DOHH2 (cell line): Measurements from ENCODE around the gene TPBGL.

Source experiments
- H3F3A ChIP-seq: fragments of 200-600 bp; sonication (generic), shearing (Covaris generic); 2 replicates; pipeline ENCODE4 v1.6.0; 2016; ENCODE audit warnings: antibody characterized with exemption, mild to moderate bottlenecking; ENCODE audit not compliant: control insufficient read depth, insufficient read depth
- H3K27ac ChIP-seq: fragments of 200-600 bp; sonication (generic); 2 replicates; pipeline ENCODE4 v1.5.1; 2014; ENCODE audit warnings: low read depth, mild to moderate bottlenecking, low read length, moderate library complexity
- H3K27me3 ChIP-seq: fragments of 200-600 bp; sonication (generic); 2 replicates; pipeline ENCODE4 v1.6.1; 2014; ENCODE audit warnings: mild to moderate bottlenecking, low read length, mixed read lengths; ENCODE audit not compliant: control insufficient read depth
- H3K36me3 ChIP-seq: fragments of 200-600 bp; sonication (generic); 2 replicates; pipeline ENCODE4 v1.6.1; 2014; ENCODE audit warnings: mild to moderate bottlenecking, low read length, moderate library complexity, mixed read lengths; ENCODE audit not compliant: control insufficient read depth
- H3K4me1 ChIP-seq: fragments of 200-600 bp; sonication (generic); 2 replicates; pipeline ENCODE4 v1.6.1; 2014; ENCODE audit warnings: mild to moderate bottlenecking, low read length, mixed read lengths; ENCODE audit not compliant: control insufficient read depth
- H3K4me2 ChIP-seq: fragments of 200-600 bp; sonication (generic); 2 replicates; pipeline ENCODE4 v1.6.0; 2014; ENCODE audit warnings: mild to moderate bottlenecking, low read length, moderate library complexity
- H3K4me3 ChIP-seq: fragments of 200-600 bp; sonication (generic); 2 replicates; pipeline ENCODE4 v1.5.1; 2014; ENCODE audit warnings: mild to moderate bottlenecking, low read length, mixed read lengths
- H3K79me2 ChIP-seq: fragments of 200-600 bp; sonication (generic); 2 replicates; pipeline ENCODE4 v1.6.1; 2014; ENCODE audit warnings: mild to moderate bottlenecking, low read length, mixed read lengths; ENCODE audit not compliant: control insufficient read depth
- H3K9me2 ChIP-seq: fragments of 200-600 bp; sonication (generic); replicated peaks from 2 replicates; pipeline ENCODE4 v1.6.1; 2014; ENCODE audit warnings: mild to moderate bottlenecking, low read length, mixed read lengths; ENCODE audit not compliant: control insufficient read depth
- H3K9me3 ChIP-seq: fragments of 200-600 bp; sonication (generic); 2 replicates; pipeline ENCODE4 v1.6.1; 2014; ENCODE audit warnings: antibody characterized with exemption, low read length, mixed read lengths; ENCODE audit not compliant: control insufficient read depth, insufficient read depth
- H4K20me1 ChIP-seq: fragments of 200-600 bp; sonication (generic); 2 replicates; pipeline ENCODE4 v1.6.0; 2014; ENCODE audit warnings: low read depth, mild to moderate bottlenecking, antibody characterized with exemption, low read length, moderate library complexity; ENCODE audit not compliant: control insufficient read depth, insufficient read depth
- CTCF ChIP-seq: fragments of 200-600 bp; sonication (generic); IDR thresholded peaks from one replicate; pipeline ENCODE4 v1.5.1; 2014; ENCODE audit warnings: antibody characterized with exemption, mild to moderate bottlenecking, low read depth, low read length; ENCODE audit not compliant: poor library complexity, severe bottlenecking
- EZH2phosphoT487 ChIP-seq: fragments of 200-600 bp; sonication (generic); IDR thresholded peaks from 2 replicates; pipeline ENCODE4 v1.6.1; 2017; ENCODE audit warnings: borderline replicate concordance, mild to moderate bottlenecking, antibody characterized with exemption, low read length, moderate library complexity, mixed read lengths

The TPBGL gene

GRCh38 chr11:75204685-75205563, 35.6 kb upstream of the TPBGL start:
- Histone ChIP-seq H3K79me2 (no peaks in the 10 kb centered on the region), H3K27ac (no peak overlapping the region), H3K4me3 (no peak overlapping the region), H3K9me2 (no peaks in the 10 kb centered on the region), H3K4me2 (no peak overlapping the region), H3K4me1 (no peaks in the 10 kb centered on the region), H3K27me3 (peaks cover 10% of the 10 kb centered on the region; the same call in 1 of the 2 replicates), H4K20me1 (no peaks in the 10 kb centered on the region), H3K36me3 (no peaks in the 10 kb centered on the region), H3F3A (no peaks in the 10 kb centered on the region), H3K9me3 (no peaks in the 10 kb centered on the region)
- peak; percentile 93 for TF ChIP-seq CTCF
- no peak for TF ChIP-seq EZH2phosphoT487

GRCh38 chr11:75205564-75206020, 35.0 kb upstream of the TPBGL start:
- no peaks in the 10 kb centered on the region for H4K20me1 ChIP-seq
- no peaks in the 10 kb centered on the region for H3K79me2 ChIP-seq
- H3K4me1 ChIP-seq, result no peaks in the 10 kb centered on the region
- H3K9me2 ChIP-seq, result no peaks in the 10 kb centered on the region
- H3K4me2 ChIP-seq, result no peak overlapping the region
- H3K27ac ChIP-seq, result no peak overlapping the region
- no peaks in the 10 kb centered on the region for H3K9me3 ChIP-seq
- no peaks in the 10 kb centered on the region for H3K36me3 ChIP-seq
- H3F3A ChIP-seq, result no peaks in the 10 kb centered on the region
- TF ChIP-seq EZH2phosphoT487 (no peak), CTCF (no peak)
- H3K27me3 ChIP-seq, result peaks cover 10% of the 10 kb centered on the region; the same call in 1 of the 2 replicates
- H3K4me3 ChIP-seq, result no peak overlapping the region

GRCh38 chr11:75208446-75208845, 32.1 kb upstream of the TPBGL start:
- H3K4me2 ChIP-seq, result no peak overlapping the region
- no peaks in the 10 kb centered on the region for H3K36me3 ChIP-seq
- H3F3A ChIP-seq, result no peaks in the 10 kb centered on the region
- H3K9me3 ChIP-seq, result no peaks in the 10 kb centered on the region
- H3K4me1 ChIP-seq, result no peaks in the 10 kb centered on the region
- H3K27me3 ChIP-seq, result peaks cover 10% of the 10 kb centered on the region; the same call in 1 of the 2 replicates
- H3K79me2 ChIP-seq, result no peaks in the 10 kb centered on the region
- no peak overlapping the region for H3K4me3 ChIP-seq
- H3K27ac ChIP-seq, result no peak overlapping the region
- no peaks in the 10 kb centered on the region for H3K9me2 ChIP-seq
- TF ChIP-seq EZH2phosphoT487, result no peak
- no peak for TF ChIP-seq CTCF
- H4K20me1 ChIP-seq, result no peaks in the 10 kb centered on the region
